Stimulated activated CD8-positive, alpha-beta memory T cell treated with anti-CD3 and anti-CD28 coated beads, Interleukin-12 subunit alpha, Interleukin-12 subunit beta, amount 100 ng/mL, for 1 hour (primary cell): Measurements from ENCODE around the gene CEP128.

Source experiments
- DNase-seq: peaks from one replicate; pipeline ENCODE4 v3.0.0-alpha.2; 2020; ENCODE audit warnings: low read depth

Gene CEP128

GRCh38 chr14:80901260-80901659 lies 40.3 kb downstream of the CEP128 start:
- DNase-seq: no peak

- no peak for DNase-seq
These were observed 68.9 kb downstream of the CEP128 start for GRCh38 chr14:80872645-80873044.

GRCh38 chr14:80868260-80868659 lies 73.3 kb downstream of the CEP128 start:
- DNase-seq: no peak

- no peak for DNase-seq
These were observed 73.7 kb downstream of the CEP128 start for GRCh38 chr14:80867798-80868197.

- DNase-seq: no peak
These were observed 74.4 kb downstream of the CEP128 start for GRCh38 chr14:80867091-80867490.

- no peak for DNase-seq
These were observed 76.0 kb downstream of the CEP128 start for GRCh38 chr14:80865565-80865964.

GRCh38 chr14:80862983-80863382 lies 78.6 kb downstream of the CEP128 start:
- DNase-seq: no peak

GRCh38 chr14:80862541-80862940 lies 79.0 kb downstream of the CEP128 start:
- DNase-seq: no peak

GRCh38 chr14:80850197-80850814 lies 91.2 kb downstream of the CEP128 start:
- no peak for DNase-seq

GRCh38 chr14:80847070-80847469 lies 94.5 kb downstream of the CEP128 start:
- no peak for DNase-seq

- DNase-seq: no peak
These were observed 95.7 kb downstream of the CEP128 start for GRCh38 chr14:80845856-80846255.

GRCh38 chr14:80844872-80845271 lies 96.7 kb downstream of the CEP128 start:
- DNase-seq: no peak

GRCh38 chr14:80839743-80840142 lies 101.8 kb downstream of the CEP128 start:
- no peak for DNase-seq

GRCh38 chr14:80809663-80810062 lies 131.9 kb downstream of the CEP128 start:
- no peak for DNase-seq

GRCh38 chr14:80805136-80805535 lies 136.4 kb downstream of the CEP128 start:
- no peak for DNase-seq

GRCh38 chr14:80798878-80799277 lies 142.7 kb downstream of the CEP128 start:
- no peak for DNase-seq

- DNase-seq: no peak
These were observed 143.3 kb downstream of the CEP128 start for GRCh38 chr14:80798211-80798610.

- DNase-seq: no peak
These were observed 148.8 kb downstream of the CEP128 start for GRCh38 chr14:80792771-80793170.

GRCh38 chr14:80787876-80788275 lies 153.7 kb downstream of the CEP128 start:
- DNase-seq: no peak

- DNase-seq: no peak
These were observed 156.7 kb downstream of the CEP128 start for GRCh38 chr14:80784820-80785219.

GRCh38 chr14:80781972-80782367 lies 159.6 kb downstream of the CEP128 start:
- DNase-seq: no peak

GRCh38 chr14:80780500-80780899 lies 161.0 kb downstream of the CEP128 start:
- DNase-seq: no peak

GRCh38 chr14:80776657-80777056 lies 164.9 kb downstream of the CEP128 start:
- no peak for DNase-seq

GRCh38 chr14:80776186-80776585 lies 165.4 kb downstream of the CEP128 start:
- DNase-seq: no peak

GRCh38 chr14:80772504-80772903 lies 169.0 kb downstream of the CEP128 start:
- DNase-seq: no peak
